ENCODE measurements around the gene UGDH. TPM values are rescaled to one million over a fixed set of nuclear protein-coding genes. Genes with fewer than 3 reads are reported as not detected.
A peak's percentile ranks its signal among the peaks of the same experiment; 100 is the strongest.

Gene UGDH
- total and polyA plus RNA-seq, 2 of the 13 experiments (the other 11 are each of a cell fraction or from before 2014, with no cell fraction given): 99.0 to 384 TPM

GRCh38 chr4:39497909-39498726 is 29.1 kb downstream of the UGDH start (continued):
- peak; percentile 40; the same call in 1 of the 2 replicates for TF ChIP-seq ZNF749 (CRISPR knock-in tag; IDR thresholded peaks at IDR 0.05; ENCODE audit: borderline replicate concordance)
- 0 out of 2 replicates have a peak, but pooled peaks have one; percentile 29 for TF ChIP-seq SMAD3 (CRISPR knock-in tag; IDR thresholded peaks at IDR 0.05)
- peak; percentile 69 for TF ChIP-seq ZC3H4 (CRISPR knock-in tag; IDR thresholded peaks at IDR 0.05; ENCODE audit: borderline replicate concordance)
- TF ChIP-seq KAT8 (CRISPR knock-in tag; IDR thresholded peaks at IDR 0.05): no peak
- peak; percentile 93 for TF ChIP-seq SRSF4 (IDR thresholded peaks at IDR 0.05; ENCODE audit: low read depth, low read length, poor library complexity, severe bottlenecking)
- no peak for TF ChIP-seq NFKB2 (CRISPR knock-in tag; IDR thresholded peaks at IDR 0.05; ENCODE audit: borderline replicate concordance)
- TF ChIP-seq SSRP1 (CRISPR knock-in tag; IDR thresholded peaks at IDR 0.05): peak; percentile 57; the same call in 1 of the 2 replicates
- no peak for TF ChIP-seq XRCC5 (optimal IDR thresholded peaks at IDR 0.05; ENCODE audit: low read length)
- peak; percentile 79 for TF ChIP-seq POLR2AphosphoS5 (IDR thresholded peaks at IDR 0.05; ENCODE audit: low read depth, low read length)
- no peak for TF ChIP-seq MAFF (IDR thresholded peaks at IDR 0.05; ENCODE audit: low read depth, low read length)
- peak; percentile 32; the same call in 1 of the 2 replicates for TF ChIP-seq CEBPB (IDR thresholded peaks at IDR 0.05; ENCODE audit: borderline replicate concordance, low read depth, low read length)
- peak; percentile 85 for TF ChIP-seq AGO2 (optimal IDR thresholded peaks at IDR 0.05; ENCODE audit: low read depth, low read length)
- no peak for TF ChIP-seq NFRKB (IDR thresholded peaks at IDR 0.05)
- no peak for TF ChIP-seq PHF5A (CRISPR knock-in tag; IDR thresholded peaks at IDR 0.05; ENCODE audit: low read depth, unreplicated experiment)
- no peak for TF ChIP-seq SMARCE1 (IDR thresholded peaks at IDR 0.05; ENCODE audit: borderline replicate concordance)
- TF ChIP-seq RBM22 (optimal IDR thresholded peaks at IDR 0.05; ENCODE audit: low read length): peak; percentile 100
- TF ChIP-seq ZNF597 (CRISPR knock-in tag; IDR thresholded peaks at IDR 0.05): no peak
- peak; percentile 42 to 48; a peak in 2 of 4 replicates for TF ChIP-seq POLR2A (IDR thresholded peaks at IDR 0.05; ENCODE audit: insufficient read depth in 1 of 2, low read depth in 2 of 2, low read length in 2 of 2)
- peak; percentile 81 for TF ChIP-seq ZNF770 (CRISPR knock-in tag; IDR thresholded peaks at IDR 0.05)
- TF ChIP-seq TFDP2 (CRISPR knock-in tag; IDR thresholded peaks at IDR 0.05): no peak
- peak; percentile 71 for TF ChIP-seq POLR2G (IDR thresholded peaks at IDR 0.05; ENCODE audit: low read depth, low read length)
- no peak for TF ChIP-seq ZNF496 (CRISPR knock-in tag; IDR thresholded peaks at IDR 0.05; ENCODE audit: insufficient replicate concordance)
- no peak for TF ChIP-seq CBX2 (IDR thresholded peaks at IDR 0.05; ENCODE audit: low read depth, low read length)
- no peak for TF ChIP-seq CBX2 (CRISPR knock-in tag; IDR thresholded peaks at IDR 0.05; ENCODE audit: low read depth)
- TF ChIP-seq KDM2A (CRISPR knock-in tag; IDR thresholded peaks at IDR 0.05; ENCODE audit: borderline replicate concordance, low read depth): peak; percentile 52; the same call in 1 of the 2 replicates
- no peak for TF ChIP-seq ZNF556 (CRISPR knock-in tag; IDR thresholded peaks at IDR 0.05; ENCODE audit: borderline replicate concordance)
- 0 out of 2 replicates have a peak, but pooled peaks have one; percentile 8 for TF ChIP-seq GATAD2A (CRISPR knock-in tag; IDR thresholded peaks at IDR 0.05)
